GM19468 (cell line): ENCODE results near the gene OGFOD3.

ENCODE experiments used
- ATAC-seq: cut with Tn5 transposase; IDR thresholded peaks from one replicate; pipeline ENCODE4 v1.9.1; 2021; ENCODE audit warnings: mild to moderate bottlenecking, moderate library complexity, moderate number of reproducible peaks; ENCODE audit not compliant: unreplicated experiment; ENCODE audit errors: extremely low read depth

OGFOD3 gene

DNA sequence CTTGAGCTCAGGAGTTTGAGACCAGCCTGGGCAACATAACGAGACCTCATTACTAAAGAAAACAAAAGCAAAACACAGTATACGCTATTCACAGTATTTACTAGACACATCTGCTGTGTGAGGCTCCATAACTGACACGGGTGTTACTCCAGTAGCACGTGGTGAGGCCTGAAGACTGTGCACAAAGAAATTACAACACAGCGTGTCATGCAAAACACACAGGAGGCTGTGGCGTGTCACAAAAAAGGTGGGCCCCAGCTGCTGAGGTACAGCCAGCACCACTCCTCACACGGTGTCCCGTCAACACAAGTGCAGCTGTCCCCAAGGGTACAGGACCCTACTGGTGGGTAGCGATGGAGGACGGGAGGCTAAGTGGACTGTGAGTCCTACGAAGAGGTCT lies 29.5 kb upstream of the OGFOD3 start:
- no peak for ATAC-seq

DNA sequence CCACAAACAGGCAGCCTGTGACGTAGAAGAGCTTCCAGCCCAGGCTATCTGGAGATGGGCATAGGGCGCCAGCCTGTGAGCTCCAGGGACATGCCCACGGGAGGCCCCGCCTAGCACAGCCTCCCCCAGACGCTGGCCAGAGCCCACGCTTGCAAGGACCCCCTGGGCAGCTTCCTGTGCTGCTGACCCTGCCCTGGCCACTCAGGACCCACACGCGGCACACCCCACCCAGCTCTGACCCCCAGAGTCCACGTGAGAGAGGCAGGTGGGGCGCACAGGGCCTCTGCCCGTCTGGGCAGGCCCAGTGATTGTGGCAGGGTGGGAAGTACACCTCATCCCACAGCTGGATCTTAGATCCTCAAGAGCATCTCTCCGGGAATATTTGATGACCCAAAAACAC lies 28.3 kb upstream of the OGFOD3 start:
- ATAC-seq = no peak

- no peak for ATAC-seq
Observed at GRCh38 chr17:82446124-82446523, 27.7 kb upstream of the OGFOD3 start.

GRCh38 chr17:82445542-82445941 lies 27.2 kb upstream of the OGFOD3 start:
- ATAC-seq = no peak

DNA sequence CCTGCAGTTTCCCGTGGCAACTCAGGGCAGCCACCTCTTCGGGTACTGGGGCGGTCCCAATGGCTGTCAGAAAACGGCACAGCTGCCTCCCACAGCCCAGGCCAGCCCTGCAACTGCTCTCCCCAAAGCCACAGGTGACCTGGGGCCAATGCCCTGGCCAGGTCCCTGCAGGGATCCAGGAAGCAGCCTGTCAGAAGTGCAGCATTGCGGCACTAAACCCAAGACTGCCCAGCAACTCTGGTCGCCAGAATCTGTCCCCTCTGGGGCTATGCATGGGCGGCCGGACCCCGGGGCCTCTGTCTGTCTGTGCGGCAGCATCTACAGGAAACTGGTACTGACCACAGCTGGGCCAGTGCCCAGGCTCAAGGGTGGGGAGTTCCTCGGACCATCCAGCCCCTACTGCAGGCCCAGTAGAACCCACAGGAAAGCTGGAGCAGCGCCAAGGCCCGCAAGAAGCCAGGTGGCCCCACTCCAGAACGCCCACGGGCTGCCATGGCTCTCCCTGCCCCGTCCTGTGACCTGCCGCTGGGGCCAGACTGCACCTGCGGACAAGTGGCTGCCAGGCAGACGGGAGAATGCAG lies 26.6 kb upstream of the OGFOD3 start:
- ATAC-seq = no peak

DNA sequence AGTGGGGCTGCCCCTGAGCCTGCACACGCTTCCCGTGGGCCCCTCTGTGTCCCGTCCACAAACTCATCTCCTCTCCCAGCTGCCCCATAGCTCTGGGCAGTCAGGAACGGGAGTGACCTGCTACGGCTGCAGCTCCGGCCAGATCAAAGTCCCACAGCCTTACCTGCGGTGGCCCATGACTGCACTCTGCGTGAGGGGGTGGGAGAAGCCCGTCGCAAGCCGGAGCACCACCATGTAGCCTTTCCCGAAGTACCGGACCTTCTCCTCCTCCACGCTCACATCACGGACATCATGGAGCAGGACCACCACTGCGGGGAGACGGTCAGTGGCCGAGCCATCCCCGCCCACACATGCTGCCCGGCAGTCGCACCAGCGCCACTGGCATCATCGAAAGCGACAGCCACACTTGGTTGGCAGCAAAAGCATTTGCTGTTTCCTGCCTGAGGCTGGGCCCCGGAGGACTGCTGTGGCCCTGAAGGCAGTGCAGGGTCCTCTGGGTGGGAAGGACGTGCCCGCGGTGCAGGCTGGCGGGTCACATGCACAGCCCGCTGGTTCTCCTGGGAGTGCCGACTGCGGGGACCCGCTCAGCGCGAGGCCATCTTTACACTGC lies 26.0 kb upstream of the OGFOD3 start:
- no peak for ATAC-seq

DNA sequence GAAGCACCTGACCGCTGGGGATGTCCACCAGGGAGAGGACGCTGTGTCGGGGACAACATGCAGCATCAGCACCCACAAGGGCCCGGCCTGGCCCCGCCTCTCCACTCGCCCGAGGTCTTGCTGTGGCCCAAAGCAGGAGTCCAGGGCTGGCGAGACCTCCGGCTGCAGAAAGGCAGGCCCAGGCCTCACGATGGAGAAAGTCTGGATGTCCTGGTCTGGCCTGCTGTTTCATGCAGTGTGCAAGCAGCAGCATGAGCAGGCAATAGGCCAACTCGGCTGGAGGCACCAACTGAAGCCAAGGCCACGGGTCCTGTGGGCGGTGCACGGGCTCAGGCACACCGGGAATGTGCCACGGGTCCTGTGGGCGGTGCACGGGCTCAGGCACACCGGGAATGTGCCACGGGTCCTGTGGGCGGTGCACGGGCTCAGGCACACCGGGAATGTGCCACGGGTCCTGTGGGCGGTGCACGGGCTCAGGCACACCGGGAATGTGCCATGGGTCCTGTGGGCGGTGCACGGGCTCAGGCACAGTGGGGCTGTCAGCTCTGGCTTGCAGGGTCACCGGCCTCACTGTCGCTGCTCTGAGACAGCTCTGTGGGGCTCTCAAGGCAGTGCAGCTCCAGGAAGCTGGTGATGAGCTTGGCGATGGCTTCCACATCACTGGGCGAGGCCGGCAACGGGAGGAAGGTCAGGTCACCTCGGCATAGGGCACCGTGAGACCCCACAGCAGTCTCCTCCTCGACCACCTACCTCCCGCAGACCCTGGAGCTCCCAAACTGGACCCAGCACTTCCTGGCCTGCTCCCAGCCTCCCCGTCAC lies 25.3 kb upstream of the OGFOD3 start:
- no peak for ATAC-seq

- ATAC-seq = no peak
Observed at GRCh38 chr17:82442643-82443464, 24.5 kb upstream of the OGFOD3 start.

GRCh38 chr17:82441691-82442487 lies 23.5 kb upstream of the OGFOD3 start:
- ATAC-seq = no peak

GRCh38 chr17:82440991-82441627 lies 22.7 kb upstream of the OGFOD3 start:
- ATAC-seq = no peak

DNA sequence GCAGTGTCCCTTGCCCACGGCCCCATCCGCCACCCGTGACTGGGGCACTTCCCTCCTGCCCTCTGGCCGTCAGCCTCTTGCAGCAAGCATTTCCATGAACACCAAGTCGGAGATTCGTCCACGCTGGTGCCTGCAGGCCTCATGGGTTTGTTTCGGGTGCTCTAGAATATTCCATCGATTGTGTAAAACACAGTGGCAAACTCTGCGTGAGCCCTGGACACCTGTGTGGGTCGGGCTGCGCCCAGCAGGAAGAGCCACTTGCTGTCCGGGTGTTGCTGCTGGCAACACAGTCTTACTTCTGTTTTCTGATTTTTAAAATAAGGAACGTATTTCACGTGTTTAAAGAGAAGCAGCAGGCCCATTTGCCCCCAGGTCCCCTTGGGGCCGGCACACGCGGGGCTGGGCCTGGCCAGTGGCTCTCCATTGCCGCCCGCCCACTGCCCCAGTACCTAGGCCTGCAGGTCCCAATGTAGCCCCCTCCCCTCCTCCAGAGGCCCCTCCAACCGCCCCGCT lies 22.1 kb upstream of the OGFOD3 start:
- no peak for ATAC-seq

DNA sequence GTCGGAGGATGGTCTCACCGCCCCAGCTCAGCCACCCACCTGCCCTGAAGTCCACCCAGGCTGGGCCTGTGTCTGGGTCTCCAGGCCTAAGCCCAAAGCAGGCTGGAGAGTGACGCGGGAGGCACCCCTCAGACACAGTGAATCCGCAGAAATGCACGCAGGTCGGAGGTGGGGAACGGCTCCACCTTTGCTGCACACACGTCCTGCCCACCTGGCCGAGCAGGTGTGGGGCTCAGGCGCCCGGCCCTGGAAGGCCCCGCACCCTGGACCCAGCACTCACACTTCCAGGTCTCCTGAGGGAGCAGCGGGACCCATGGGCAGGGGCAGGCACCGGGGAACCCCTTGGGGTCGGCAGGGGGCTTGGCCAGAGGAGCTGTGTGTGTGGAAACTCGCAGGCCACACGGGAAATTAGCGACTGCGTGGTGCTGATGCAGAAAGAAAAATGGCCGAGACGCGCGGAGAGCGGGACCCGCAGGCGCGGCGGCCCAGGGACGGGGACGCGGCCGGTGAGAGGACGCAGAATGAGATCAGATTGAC lies 21.5 kb upstream of the OGFOD3 start:
- no peak for ATAC-seq

DNA sequence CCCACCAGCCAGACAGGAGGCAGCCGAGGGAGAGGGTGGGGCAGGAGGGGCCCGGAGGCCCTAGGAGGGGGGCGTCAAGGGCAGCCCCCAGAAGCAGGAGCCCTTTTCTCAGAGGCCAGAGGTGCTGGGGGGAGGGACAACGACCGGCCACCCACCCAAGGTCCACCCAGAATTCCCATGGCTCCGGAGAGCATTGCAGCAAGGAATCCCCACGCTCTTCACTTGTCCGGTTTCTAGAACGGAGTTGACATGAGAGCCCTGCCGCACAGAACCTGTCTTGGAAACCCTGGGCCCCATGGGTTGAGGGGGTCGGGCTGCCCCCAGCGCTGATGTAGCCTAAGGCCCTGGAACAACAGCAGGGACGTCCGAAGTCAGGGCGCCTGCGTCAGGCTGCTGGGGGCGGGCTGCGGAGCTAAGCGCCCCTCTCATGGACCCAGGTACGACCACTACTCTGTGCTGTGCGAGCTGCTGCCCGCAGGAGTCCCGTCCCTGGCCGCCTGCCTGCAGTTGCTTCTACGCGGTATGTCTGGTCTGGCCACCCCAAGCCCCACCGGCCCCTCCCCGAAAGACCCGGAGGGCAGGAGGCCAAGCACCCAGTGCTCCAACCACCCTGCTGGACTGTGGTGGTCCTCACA lies 20.9 kb upstream of the OGFOD3 start:
- ATAC-seq = no peak

- no peak for ATAC-seq
Observed at GRCh38 chr17:82438401-82439193, 20.2 kb upstream of the OGFOD3 start.

GRCh38 chr17:82437325-82437668 lies 18.9 kb upstream of the OGFOD3 start:
- ATAC-seq = no peak

DNA sequence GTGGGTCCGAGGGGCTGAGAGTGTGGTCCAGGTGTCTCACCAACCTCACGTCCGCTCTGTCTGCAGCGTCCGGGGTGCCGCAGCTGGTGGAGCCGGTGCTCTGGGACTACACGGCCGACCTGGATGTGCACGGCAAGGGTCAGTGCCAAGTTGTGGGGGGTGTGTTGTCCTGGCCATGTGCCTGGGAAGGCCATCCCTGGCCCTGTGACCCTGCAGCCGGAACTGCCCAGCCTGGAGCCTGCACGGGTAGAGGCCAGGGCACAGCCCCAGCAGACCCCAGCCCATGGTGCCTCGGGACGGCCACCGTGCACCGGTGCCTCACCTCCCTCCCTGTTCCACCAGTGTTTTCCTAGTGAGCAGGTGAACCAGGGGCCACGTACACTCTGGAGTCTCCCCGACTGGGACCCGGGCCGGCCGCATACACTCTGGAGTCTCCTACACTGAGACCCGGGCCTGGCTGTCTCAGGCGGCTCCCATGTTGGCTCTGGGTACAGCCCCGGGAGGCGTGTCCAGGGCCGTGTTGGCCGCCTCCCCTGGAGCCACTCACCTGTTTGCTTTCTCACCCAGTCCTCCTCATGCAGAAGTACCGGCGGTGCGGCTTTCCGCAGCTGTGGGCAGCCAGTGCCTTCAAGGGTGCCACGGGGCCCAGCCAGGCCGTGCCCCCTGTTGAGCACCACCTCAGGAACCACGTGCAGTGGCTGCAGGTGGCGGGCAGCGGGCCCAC lies 18.4 kb upstream of the OGFOD3 start:
- ATAC-seq = no peak
